NCI-H2107 (cell line): Measurements from ENCODE around the gene NUDT3.
"Not testable (repeated sequence)": the region's sequence is repeated elsewhere in the genome, so short reads cannot be mapped to it uniquely, and the experiment has no call there.

Source experiments
- DNase-seq: peaks from one replicate; lab custom pipeline; 2025; lab: John Stamatoyannopoulos, UW

NUDT3 gene

GRCh38 chr6:34370361-34370760 lies 22.1 kb downstream of the NUDT3 start:
- DNase-seq: no peak

GRCh38 chr6:34369385-34369784 lies 23.1 kb downstream of the NUDT3 start:
- DNase-seq: no peak

GRCh38 chr6:34366639-34366921 lies 25.9 kb downstream of the NUDT3 start:
- no peak for DNase-seq

GRCh38 chr6:34365781-34366638 lies 26.5 kb downstream of the NUDT3 start:
- not testable (repeated sequence) for DNase-seq

- not testable (repeated sequence) for DNase-seq
These were observed 28.8 kb downstream of the NUDT3 start for GRCh38 chr6:34363681-34364075.

- DNase-seq: no peak
These were observed 29.4 kb downstream of the NUDT3 start for GRCh38 chr6:34362909-34363680.

GRCh38 chr6:34362176-34362575 lies 30.3 kb downstream of the NUDT3 start:
- no peak for DNase-seq

GRCh38 chr6:34360556-34360955 lies 31.9 kb downstream of the NUDT3 start:
- no peak for DNase-seq

GRCh38 chr6:34359418-34360158 lies 32.9 kb downstream of the NUDT3 start:
- no peak for DNase-seq

GRCh38 chr6:34358389-34358905 lies 34.0 kb downstream of the NUDT3 start:
- DNase-seq: no peak

- DNase-seq: no peak
These were observed 34.5 kb downstream of the NUDT3 start for GRCh38 chr6:34357937-34358336.

GRCh38 chr6:34355889-34356288 lies 36.6 kb downstream of the NUDT3 start:
- DNase-seq: no peak

GRCh38 chr6:34354230-34354629 lies 38.2 kb downstream of the NUDT3 start:
- not testable (repeated sequence) for DNase-seq

GRCh38 chr6:34353530-34353929 lies 38.9 kb downstream of the NUDT3 start:
- not testable (repeated sequence) for DNase-seq

GRCh38 chr6:34352305-34352937 lies 40.0 kb downstream of the NUDT3 start:
- DNase-seq: no peak

GRCh38 chr6:34350934-34351217 lies 41.6 kb downstream of the NUDT3 start:
- no peak for DNase-seq

GRCh38 chr6:34350137-34350933 lies 42.1 kb downstream of the NUDT3 start:
- no peak for DNase-seq

- no peak for DNase-seq
These were observed 43.3 kb downstream of the NUDT3 start for GRCh38 chr6:34349211-34349610.

GRCh38 chr6:34347303-34347702 lies 45.2 kb downstream of the NUDT3 start:
- no peak for DNase-seq

GRCh38 chr6:34346175-34347119 lies 46.0 kb downstream of the NUDT3 start:
- no peak for DNase-seq
